ENCODE measurements around the gene DHX9. TPM values are rescaled to one million over a fixed set of nuclear protein-coding genes. Genes with fewer than 3 reads are reported as not detected.

DHX9 gene
- 292 TPM for total RNA-seq
- 100 to 1,000 TPM in 1 of 4 donors, 10 to 100 TPM in 3; 76.0 to 124 (median 83.4) TPM for polyA plus RNA-seq

GRCh38 chr1:182839209-182840066, at the start of gene DHX9:
Gene DHX9 (plus strand): TSS chr1:182839347. CDS start chr1:182842567, 3,220 bp downstream.
- Mint-ChIP-seq H3K9me3 (no peaks in the 10 kb centered on the region), H3K27ac (peak within 1 kb of the TSS; percentile 98 to 100 (median 98)), H3K4me1 (peaks cover 34 to 53% (median 41%) of the 10 kb centered on the region in 4 donors), H3K27me3 (no peaks in the 10 kb centered on the region), H3K4me3 (peak within 1 kb of the TSS; percentile 95 to 99 (median 98)), H3K36me3 (peaks cover 10% of the 10 kb centered on the region)
- peak; percentile 91 to 97 (median 94) for DNase-seq
- ATAC-seq (ENCODE audit: low read depth in 2 of 2), result peak; percentile 87 to 88
- H3K36me3 ChIP-seq (ENCODE audit: control insufficient read depth, insufficient read depth, low read length), result peaks cover 18% of the 10 kb centered on the region
- no peaks in the 10 kb centered on the region for H3K27me3 ChIP-seq (ENCODE audit: control insufficient read depth, insufficient read depth, low read length)
- peak within 1 kb of the TSS; percentile 93 for H3K27ac ChIP-seq (ENCODE audit: insufficient read depth, low read length, poor library complexity, severe bottlenecking)
- H3K9me3 ChIP-seq (ENCODE audit: control insufficient read depth in 2 of 2, low read length in 2 of 2), result no peaks in the 10 kb centered on the region
- peak within 1 kb of the TSS; percentile 96 for H3K4me3 ChIP-seq (ENCODE audit: low read depth, low read length)
- peaks cover 54% of the 10 kb centered on the region for H3K4me1 ChIP-seq (ENCODE audit: control insufficient read depth, insufficient read depth, low read length, poor library complexity, severe bottlenecking)

DNA sequence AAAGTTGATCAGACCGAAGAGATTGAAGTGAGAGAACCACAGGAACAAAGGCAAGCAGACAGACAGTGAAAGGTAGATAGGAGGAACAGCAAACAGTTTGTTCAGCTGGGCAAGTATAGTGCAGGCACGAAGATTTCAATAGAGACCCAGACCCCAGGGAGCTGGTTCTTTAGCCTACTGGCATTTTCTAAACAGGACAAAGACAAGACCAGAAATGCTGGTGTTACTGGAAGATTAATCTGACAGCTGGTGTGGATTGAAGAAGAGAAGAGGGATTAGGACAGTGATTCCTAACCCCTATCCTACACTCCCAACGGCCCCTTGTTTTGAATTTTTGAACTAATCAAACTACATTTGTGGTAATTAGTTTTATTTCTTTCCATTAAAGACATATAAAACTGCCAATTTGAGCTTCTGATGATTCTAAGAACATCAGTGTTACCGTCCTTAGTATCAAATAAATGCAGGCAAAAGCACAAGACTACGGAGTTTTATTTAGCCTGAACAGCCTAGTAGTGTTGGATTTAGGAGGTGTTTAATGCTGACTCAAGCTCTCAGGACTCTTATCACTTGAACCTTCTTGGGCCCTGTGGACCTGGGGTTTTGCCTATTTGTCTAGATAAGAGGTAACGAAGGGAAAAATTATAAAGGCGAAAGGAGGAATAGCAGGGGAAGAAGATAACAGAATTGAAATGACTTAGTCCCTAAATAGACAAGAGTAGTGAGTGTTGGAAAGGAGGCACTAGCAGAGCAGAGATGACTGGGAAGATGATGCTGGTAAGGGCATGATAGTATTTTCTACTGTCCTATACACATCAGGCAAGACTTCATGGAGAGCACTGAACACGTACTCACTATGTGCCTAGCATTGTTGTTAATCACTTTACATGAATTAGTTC, 47.6 kb upstream of the DHX9 start:
- no peak for ATAC-seq (ENCODE audit: low read depth in 2 of 2)
- Mint-ChIP-seq H3K27me3 (no peaks in the 10 kb centered on the region), H3K9me3 (no peaks in the 10 kb centered on the region), H3K4me3 (peak overlapping the region in 3 of 4 donors; percentile 1 to 93 (median 16)), H3K27ac (no peak overlapping the region), H3K36me3 (peaks cover 13% of the 10 kb centered on the region), H3K4me1 (peaks cover 0 to 30% (median 8%) of the 10 kb centered on the region in 4 donors)
- DNase-seq, result no peak
- Histone ChIP-seq H3K27me3 (ENCODE audit: control insufficient read depth, insufficient read depth, low read length) (no peaks in the 10 kb centered on the region), H3K9me3 (ENCODE audit: control insufficient read depth in 2 of 2, low read length in 2 of 2) (no peaks in the 10 kb centered on the region), H3K4me3 (ENCODE audit: low read depth, low read length) (no peak overlapping the region), H3K4me1 (ENCODE audit: control insufficient read depth, insufficient read depth, low read length, poor library complexity, severe bottlenecking) (peaks cover 17% of the 10 kb centered on the region), H3K27ac (ENCODE audit: insufficient read depth, low read length, poor library complexity, severe bottlenecking) (no peak overlapping the region), H3K36me3 (ENCODE audit: control insufficient read depth, insufficient read depth, low read length) (no peaks in the 10 kb centered on the region)

DNA sequence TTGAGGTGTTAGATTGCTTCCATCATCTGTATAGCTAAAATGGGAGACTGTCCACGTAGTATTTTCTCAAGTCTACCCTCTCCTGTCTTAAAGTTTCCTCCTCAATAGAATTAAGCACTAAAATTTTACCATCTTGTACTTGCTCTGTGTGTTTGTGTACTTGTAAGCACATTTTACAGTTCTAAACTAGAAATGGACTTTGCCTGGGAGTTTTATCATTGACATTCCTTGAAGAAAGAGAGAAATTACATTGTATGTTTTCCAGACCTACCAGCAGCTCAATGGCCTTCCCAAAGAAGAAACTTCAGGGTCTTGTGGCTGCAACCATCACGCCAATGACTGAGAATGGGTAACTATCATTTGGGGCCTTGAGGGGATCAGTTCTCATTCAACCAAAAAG, 45.1 kb upstream of the DHX9 start:
- Mint-ChIP-seq H3K4me1 (peaks cover 0 to 22% (median 6%) of the 10 kb centered on the region in 4 donors), H3K9me3 (no peaks in the 10 kb centered on the region), H3K27ac (no peak overlapping the region), H3K4me3 (peak overlapping the region in 1 of 4 donors; percentile 20), H3K36me3 (peaks cover 26% of the 10 kb centered on the region), H3K27me3 (no peaks in the 10 kb centered on the region)
- H3K4me3 ChIP-seq (ENCODE audit: low read depth, low read length), result no peak overlapping the region
- H3K9me3 ChIP-seq (ENCODE audit: control insufficient read depth in 2 of 2, low read length in 2 of 2), result no peaks in the 10 kb centered on the region
- no peak overlapping the region for H3K27ac ChIP-seq (ENCODE audit: insufficient read depth, low read length, poor library complexity, severe bottlenecking)
- DNase-seq, result no peak
- ATAC-seq (ENCODE audit: low read depth in 2 of 2), result no peak
- no peaks in the 10 kb centered on the region for H3K36me3 ChIP-seq (ENCODE audit: control insufficient read depth, insufficient read depth, low read length)
- H3K4me1 ChIP-seq (ENCODE audit: control insufficient read depth, insufficient read depth, low read length, poor library complexity, severe bottlenecking), result peaks cover 11% of the 10 kb centered on the region
- H3K27me3 ChIP-seq (ENCODE audit: control insufficient read depth, insufficient read depth, low read length), result no peaks in the 10 kb centered on the region

GRCh38 chr1:182794676-182795201, 44.4 kb upstream of the DHX9 start:
- H3K4me3 Mint-ChIP-seq, result no peak overlapping the region
- Histone ChIP-seq H3K27ac (ENCODE audit: insufficient read depth, low read length, poor library complexity, severe bottlenecking) (no peak overlapping the region), H3K4me1 (ENCODE audit: control insufficient read depth, insufficient read depth, low read length, poor library complexity, severe bottlenecking) (peaks cover 6% of the 10 kb centered on the region), H3K36me3 (ENCODE audit: control insufficient read depth, insufficient read depth, low read length) (no peaks in the 10 kb centered on the region), H3K9me3 (ENCODE audit: control insufficient read depth in 2 of 2, low read length in 2 of 2) (no peaks in the 10 kb centered on the region), H3K27me3 (ENCODE audit: control insufficient read depth, insufficient read depth, low read length) (no peaks in the 10 kb centered on the region), H3K4me3 (ENCODE audit: low read depth, low read length) (no peak overlapping the region)
- H3K36me3 Mint-ChIP-seq, result peaks cover 27% of the 10 kb centered on the region
- ATAC-seq (ENCODE audit: low read depth in 2 of 2), result no peak
- no peaks in the 10 kb centered on the region for H3K9me3 Mint-ChIP-seq
- H3K27me3 Mint-ChIP-seq, result no peaks in the 10 kb centered on the region
- no peak for DNase-seq
- peaks cover 0 to 17% (median 6%) of the 10 kb centered on the region in 4 donors for H3K4me1 Mint-ChIP-seq
- no peak overlapping the region for H3K27ac Mint-ChIP-seq

DNA sequence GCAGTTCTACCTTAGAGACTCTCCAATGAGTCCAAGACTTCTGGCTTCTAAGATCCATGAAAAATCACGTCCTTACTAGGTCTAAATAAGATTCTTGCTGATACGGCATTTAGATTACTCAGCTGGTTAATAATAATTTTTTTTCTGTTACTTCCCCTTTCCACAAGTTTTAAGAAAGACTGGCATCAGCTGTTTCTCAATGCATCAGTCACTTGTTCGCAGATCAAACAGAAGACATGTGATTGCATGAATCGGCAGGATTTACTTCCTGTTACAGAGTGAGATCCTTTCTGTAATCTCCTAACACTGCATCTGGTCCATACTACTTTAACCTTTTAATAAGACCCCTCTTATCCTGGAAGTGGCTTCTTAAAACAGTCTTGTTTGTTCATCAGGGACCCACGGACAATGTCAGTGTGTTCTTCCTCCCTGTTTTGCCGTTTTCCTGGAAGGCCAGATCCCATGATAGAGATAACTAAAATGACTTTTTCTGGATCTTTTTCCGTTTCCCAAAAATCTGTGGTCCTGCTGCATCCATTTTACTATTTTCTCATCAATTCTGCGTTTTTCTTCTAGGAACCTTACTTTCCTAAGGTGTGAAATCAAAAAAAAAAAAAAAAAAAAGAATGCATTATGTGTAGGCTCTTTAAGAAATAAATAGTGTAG, 43.5 kb upstream of the DHX9 start:
- Histone ChIP-seq H3K4me1 (ENCODE audit: control insufficient read depth, insufficient read depth, low read length, poor library complexity, severe bottlenecking) (no peaks in the 10 kb centered on the region), H3K36me3 (ENCODE audit: control insufficient read depth, insufficient read depth, low read length) (no peaks in the 10 kb centered on the region), H3K9me3 (ENCODE audit: control insufficient read depth in 2 of 2, low read length in 2 of 2) (no peaks in the 10 kb centered on the region), H3K4me3 (ENCODE audit: low read depth, low read length) (no peak overlapping the region), H3K27me3 (ENCODE audit: control insufficient read depth, insufficient read depth, low read length) (no peaks in the 10 kb centered on the region), H3K27ac (ENCODE audit: insufficient read depth, low read length, poor library complexity, severe bottlenecking) (no peak overlapping the region)
- Mint-ChIP-seq H3K4me3 (no peak overlapping the region), H3K36me3 (peaks cover 27% of the 10 kb centered on the region), H3K4me1 (peaks cover 0 to 12% (median 6%) of the 10 kb centered on the region in 4 donors), H3K9me3 (no peaks in the 10 kb centered on the region), H3K27ac (no peak overlapping the region), H3K27me3 (no peaks in the 10 kb centered on the region)
- DNase-seq (peak in 1 of 3 donors; percentile 43), ATAC-seq (ENCODE audit: low read depth in 2 of 2) (no peak)

DNA sequence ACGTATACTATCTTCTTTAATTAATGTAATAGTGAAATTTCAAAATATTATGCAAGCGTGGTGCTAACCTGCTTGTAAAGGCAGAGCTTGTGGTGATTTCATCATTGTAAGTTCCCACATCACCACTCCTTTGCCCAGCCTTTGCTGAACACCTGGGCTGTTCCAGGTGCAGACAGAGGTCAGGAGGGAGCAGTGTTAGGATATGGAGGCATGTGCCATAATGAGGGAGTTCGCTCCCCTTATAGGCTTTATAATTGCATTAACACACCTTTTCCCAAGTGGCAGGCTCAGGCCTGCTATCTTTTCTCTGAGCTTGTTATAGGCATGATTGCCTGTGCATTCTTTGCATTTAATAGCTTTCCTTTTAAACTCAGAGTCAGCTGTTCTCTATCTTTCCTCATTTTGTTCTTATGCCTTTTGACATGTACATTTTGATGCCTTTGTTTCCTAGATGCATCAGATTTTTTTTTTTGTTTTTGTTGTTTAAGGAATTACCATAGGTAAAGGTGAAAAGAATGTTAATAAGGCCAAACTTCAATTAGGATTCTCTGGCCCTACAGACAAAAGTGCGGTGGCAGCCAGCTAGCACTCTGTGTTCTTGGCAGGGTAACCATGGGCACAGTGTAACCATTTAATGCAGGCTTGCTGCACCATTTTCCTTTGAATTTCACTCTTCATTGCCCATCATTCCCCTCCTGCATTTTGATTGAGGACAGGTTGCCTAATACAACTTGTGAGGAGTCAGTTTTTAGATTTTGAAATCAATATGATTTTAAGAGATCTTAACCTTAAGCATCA, 36.9 kb upstream of the DHX9 start:
- H3K4me3 ChIP-seq (ENCODE audit: low read depth, low read length), result no peak overlapping the region
- no peaks in the 10 kb centered on the region for H3K4me1 ChIP-seq (ENCODE audit: control insufficient read depth, insufficient read depth, low read length, poor library complexity, severe bottlenecking)
- DNase-seq, result no peak
- no peak overlapping the region for H3K27ac ChIP-seq (ENCODE audit: insufficient read depth, low read length, poor library complexity, severe bottlenecking)
- no peak for ATAC-seq (ENCODE audit: low read depth in 2 of 2)
- no peak overlapping the region for H3K4me3 Mint-ChIP-seq
- no peaks in the 10 kb centered on the region for H3K4me1 Mint-ChIP-seq
- no peaks in the 10 kb centered on the region for H3K27me3 ChIP-seq (ENCODE audit: control insufficient read depth, insufficient read depth, low read length)
- H3K36me3 ChIP-seq (ENCODE audit: control insufficient read depth, insufficient read depth, low read length), result no peaks in the 10 kb centered on the region
- peaks cover 40% of the 10 kb centered on the region for H3K36me3 Mint-ChIP-seq
- no peaks in the 10 kb centered on the region for H3K27me3 Mint-ChIP-seq
- no peaks in the 10 kb centered on the region for H3K9me3 Mint-ChIP-seq
- H3K9me3 ChIP-seq (ENCODE audit: control insufficient read depth in 2 of 2, low read length in 2 of 2), result no peaks in the 10 kb centered on the region
- no peak overlapping the region for H3K27ac Mint-ChIP-seq
